Measurements from ENCODE around the gene SPIN1.

The SPIN1 gene

GRCh38 chr9:88523056-88523455 lies 134.8 kb downstream of the SPIN1 start:
- no peak overlapping the region for H3K27ac ChIP-seq (ENCODE audit: insufficient read depth in 1 of 2, low read depth in 1 of 2, low read length in 2 of 2, poor library complexity in 1 of 2, severe bottlenecking in 2 of 2)
- WGBS (ENCODE audit: insufficient coverage) = 100% methylated on average over 3 of the region's 3 CpGs

DNA sequence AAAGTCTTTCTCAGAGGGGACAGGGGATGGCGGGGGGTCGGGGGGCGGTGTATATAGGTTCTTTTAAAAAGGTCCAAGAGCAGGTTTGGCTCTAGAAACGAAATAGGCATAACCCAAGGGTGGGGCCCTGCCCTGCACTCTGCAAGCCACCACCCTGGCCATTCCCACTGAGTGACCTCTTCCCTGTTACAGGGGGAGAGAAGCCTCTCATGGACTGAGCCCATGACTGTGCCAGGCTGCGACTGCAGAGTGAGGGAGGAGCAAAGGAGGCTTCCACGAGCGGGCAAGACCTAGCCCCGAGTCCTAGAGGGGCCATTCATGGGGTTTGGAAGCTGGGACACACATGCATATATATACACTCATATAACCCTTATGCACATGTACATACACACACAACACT lies 136.7 kb downstream of the SPIN1 start:
- peaks cover 0 to 3% (median 1%) of the 10 kb centered on the region in 4 experiments for H3K4me1 ChIP-seq (ENCODE audit: control extremely low read depth in 1 of 4, control insufficient read depth in 4 of 4, insufficient read depth in 4 of 4, low read length in 3 of 4)
- whole genome bisulfite sequencing (ENCODE audit: insufficient coverage) = no CpG with 5 or more reads among the region's 8 CpGs
- H3K27me3 ChIP-seq (replicated peaks in 2 of 5; ENCODE audit: control insufficient read depth in 4 of 5, insufficient read depth in 5 of 5, low read length in 4 of 5) = peaks cover 0 to 2% (median 0%) of the 10 kb centered on the region in 5 experiments
- no peaks in the 10 kb centered on the region for H3K36me3 ChIP-seq (ENCODE audit: control insufficient read depth in 4 of 4, insufficient read depth in 4 of 4, low read length in 3 of 4)
- no peak overlapping the region for H3K27ac ChIP-seq (ENCODE audit: insufficient read depth in 1 of 2, low read depth in 1 of 2, low read length in 2 of 2, poor library complexity in 1 of 2, severe bottlenecking in 2 of 2)
- H3K4me3 ChIP-seq (ENCODE audit: control insufficient read depth in 1 of 7, extremely low read depth in 1 of 7, insufficient read depth in 4 of 7, low read depth in 2 of 7, low read length in 6 of 7) = no peak overlapping the region
- DNase-seq = no peak
- no peaks in the 10 kb centered on the region for H3K9me3 ChIP-seq (ENCODE audit: control extremely low read depth in 1 of 5, control insufficient read depth in 4 of 5, insufficient read depth in 2 of 5, low read depth in 1 of 5, low read length in 4 of 5)
- POLR2A ChIA-PET = no interaction called here
- CTCF ChIA-PET = no interaction called here

More at GRCh38 chr9:88523056-88523455, 134.8 kb downstream of the SPIN1 start:
- no peaks in the 10 kb centered on the region for H3K36me3 ChIP-seq (ENCODE audit: control insufficient read depth in 4 of 4, insufficient read depth in 4 of 4, low read length in 3 of 4)
- no peak for DNase-seq
- peaks cover 0 to 3% (median 1%) of the 10 kb centered on the region in 4 experiments for H3K4me1 ChIP-seq (ENCODE audit: control extremely low read depth in 1 of 4, control insufficient read depth in 4 of 4, insufficient read depth in 4 of 4, low read length in 3 of 4)
- H3K27me3 ChIP-seq (replicated peaks in 2 of 5; ENCODE audit: control insufficient read depth in 4 of 5, insufficient read depth in 5 of 5, low read length in 4 of 5) = no peaks in the 10 kb centered on the region
- no peak overlapping the region for H3K4me3 ChIP-seq (ENCODE audit: control insufficient read depth in 1 of 7, extremely low read depth in 1 of 7, insufficient read depth in 4 of 7, low read depth in 2 of 7, low read length in 6 of 7)
- ChIA-PET POLR2A (no interaction called here), CTCF (no interaction called here)
- no peaks in the 10 kb centered on the region for H3K9me3 ChIP-seq (ENCODE audit: control extremely low read depth in 1 of 5, control insufficient read depth in 4 of 5, insufficient read depth in 2 of 5, low read depth in 1 of 5, low read length in 4 of 5)

DNA sequence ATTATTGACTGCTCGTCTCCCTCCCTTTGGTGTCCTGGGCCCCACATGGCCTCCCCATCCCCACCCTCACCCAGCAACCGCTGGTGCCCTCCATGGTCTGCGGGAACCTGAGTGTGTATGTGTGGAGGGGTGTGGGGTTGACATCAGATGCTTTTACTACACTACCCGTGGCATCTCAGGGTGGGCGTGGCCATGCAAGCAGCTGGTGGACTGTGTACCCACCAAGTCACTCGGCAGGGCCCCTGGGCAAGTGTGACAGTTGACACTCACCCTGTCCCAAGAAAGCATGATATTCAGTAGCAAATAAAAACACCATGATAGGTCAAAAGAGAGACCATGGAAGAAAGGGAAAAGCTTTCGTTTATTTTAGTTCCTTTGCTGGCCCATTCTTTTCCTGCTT lies 139.4 kb downstream of the SPIN1 start:
- H3K4me3 ChIP-seq (ENCODE audit: control insufficient read depth in 1 of 7, extremely low read depth in 1 of 7, insufficient read depth in 4 of 7, low read depth in 2 of 7, low read length in 6 of 7) = no peak overlapping the region
- no peaks in the 10 kb centered on the region for H3K36me3 ChIP-seq (ENCODE audit: control insufficient read depth in 4 of 4, insufficient read depth in 4 of 4, low read length in 3 of 4)
- POLR2A ChIA-PET = no interaction called here
- no peak for DNase-seq
- WGBS (ENCODE audit: insufficient coverage) = 95% methylated on average over 4 of the region's 7 CpGs
- H3K27me3 ChIP-seq (replicated peaks in 2 of 5; ENCODE audit: control insufficient read depth in 4 of 5, insufficient read depth in 5 of 5, low read length in 4 of 5) = peaks cover 0 to 2% (median 2%) of the 10 kb centered on the region in 5 experiments
- H3K27ac ChIP-seq (ENCODE audit: insufficient read depth in 1 of 2, low read depth in 1 of 2, low read length in 2 of 2, poor library complexity in 1 of 2, severe bottlenecking in 2 of 2) = no peak overlapping the region
- H3K9me3 ChIP-seq (ENCODE audit: control extremely low read depth in 1 of 5, control insufficient read depth in 4 of 5, insufficient read depth in 2 of 5, low read depth in 1 of 5, low read length in 4 of 5) = no peaks in the 10 kb centered on the region
- H3K4me1 ChIP-seq (ENCODE audit: control extremely low read depth in 1 of 4, control insufficient read depth in 4 of 4, insufficient read depth in 4 of 4, low read length in 3 of 4) = peaks cover 0 to 17% (median 8%) of the 10 kb centered on the region in 4 experiments
- CTCF ChIA-PET = interaction anchor here (0.9 kb wide), 1 partner anchor 58 kb away, joined by 3 read pairs; no protein-coding TSS in a partner anchor
